Inferior parietal cortex (tissue), 1 donor: ENCODE measurements around the gene BCL6B.

Experiments used
- DNase-seq: peaks from one replicate; pipeline ENCODE4 v3.0.0-alpha.2; 2016; ENCODE audit errors: extremely low spot score

BCL6B gene

DNA sequence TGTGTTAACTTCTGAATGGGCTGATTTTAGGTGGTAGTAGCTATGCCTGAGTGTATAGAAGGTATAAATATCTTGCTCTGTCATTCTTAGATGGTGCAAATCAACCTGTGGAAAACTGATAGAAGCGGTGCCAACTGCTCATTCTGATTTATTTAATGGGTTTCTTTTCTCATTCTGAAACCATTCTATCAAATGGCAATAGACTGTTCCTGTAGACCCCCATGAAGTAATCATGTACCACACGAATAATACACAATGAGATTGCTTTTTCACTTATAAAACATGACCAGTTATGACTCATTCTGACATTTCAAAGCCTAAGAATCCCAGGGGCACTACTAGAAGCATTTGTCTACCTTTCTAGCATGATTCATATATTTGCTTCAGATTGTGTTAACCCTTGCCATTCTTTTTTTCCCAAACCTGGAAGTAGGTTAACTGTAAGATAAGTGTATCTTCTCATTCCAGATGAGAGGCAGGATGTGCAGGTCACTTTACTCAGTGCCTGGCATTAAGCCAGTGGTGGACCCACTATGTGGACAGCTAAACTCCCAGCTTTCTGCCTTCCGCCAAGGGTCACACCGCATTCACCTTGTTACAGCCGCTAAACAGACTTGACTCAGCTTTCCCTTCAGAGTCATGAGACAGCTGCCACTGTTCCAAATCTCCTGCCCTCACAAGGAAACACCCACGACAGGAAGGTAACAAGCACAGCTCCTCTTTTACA is 37.5 kb downstream of the BCL6B start:
- DNase-seq, result no peak

DNA sequence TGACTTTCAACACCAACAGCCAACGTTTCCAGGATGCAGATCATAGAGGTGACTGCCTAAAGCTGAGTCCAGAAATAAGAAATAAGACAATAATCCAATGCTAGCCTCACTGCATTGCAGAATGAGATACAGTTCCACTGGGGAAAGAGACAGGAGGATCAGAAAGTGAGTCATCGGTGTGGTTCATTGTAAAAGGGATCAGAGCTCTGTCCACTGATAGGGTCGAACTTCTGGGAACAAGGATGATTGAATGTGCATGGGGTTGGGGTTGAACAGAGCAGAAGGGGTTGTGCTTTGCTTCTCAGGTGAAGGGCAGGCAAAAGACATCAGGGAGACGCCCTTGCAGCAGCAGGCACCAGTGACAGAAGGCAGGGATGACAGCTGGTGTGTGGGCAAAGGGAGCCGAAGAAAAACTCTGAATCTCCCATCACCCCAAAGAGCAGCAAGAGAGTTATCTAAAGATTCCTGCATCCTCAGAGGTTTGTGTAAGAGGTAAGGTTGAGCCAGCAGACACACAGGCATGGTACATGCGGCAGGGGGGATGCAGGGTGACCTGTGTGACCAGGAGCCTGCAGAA is 40.8 kb downstream of the BCL6B start:
- DNase-seq, result peak; percentile 40

GRCh38 chr17:7064261-7064660 is 41.4 kb downstream of the BCL6B start:
- no peak for DNase-seq

DNA sequence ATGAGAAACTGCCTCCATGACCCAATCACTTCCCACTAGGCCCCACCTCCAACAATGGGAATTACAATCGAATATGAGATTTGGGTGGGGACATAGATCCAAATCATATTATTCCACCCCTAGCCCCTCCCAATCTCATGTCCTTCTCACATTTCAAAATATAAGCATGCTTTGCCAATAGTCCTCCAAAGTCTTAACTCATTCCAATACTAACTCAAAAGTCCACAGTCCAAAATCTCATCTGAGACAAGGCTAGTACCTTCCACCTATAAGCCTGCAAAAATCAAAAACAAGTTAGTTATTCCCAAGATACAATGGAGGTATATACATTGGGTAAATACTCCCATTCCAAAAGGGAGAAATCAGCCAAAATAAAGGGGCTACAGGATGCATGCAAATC is 44.3 kb downstream of the BCL6B start:
- DNase-seq, result no peak

DNA sequence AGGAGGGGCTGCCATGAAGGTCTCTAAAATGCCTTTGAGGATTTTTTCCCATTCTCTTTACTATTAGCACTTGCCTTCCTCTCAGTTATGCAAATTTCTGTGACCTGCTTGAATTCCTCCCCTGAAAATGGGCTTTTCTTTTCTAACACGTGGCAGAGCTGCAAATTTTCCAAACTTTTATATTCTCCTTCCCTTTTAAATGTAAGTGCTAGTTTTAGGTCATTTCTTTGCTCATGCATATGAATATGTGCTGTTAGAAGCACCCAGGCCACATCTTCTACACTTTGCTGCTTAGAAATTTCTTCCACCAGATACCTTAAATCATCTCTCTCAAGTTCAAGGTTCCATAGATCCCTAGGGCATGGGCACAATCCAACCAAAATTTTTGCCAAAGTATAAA is 45.4 kb downstream of the BCL6B start:
- DNase-seq, result no peak

DNA sequence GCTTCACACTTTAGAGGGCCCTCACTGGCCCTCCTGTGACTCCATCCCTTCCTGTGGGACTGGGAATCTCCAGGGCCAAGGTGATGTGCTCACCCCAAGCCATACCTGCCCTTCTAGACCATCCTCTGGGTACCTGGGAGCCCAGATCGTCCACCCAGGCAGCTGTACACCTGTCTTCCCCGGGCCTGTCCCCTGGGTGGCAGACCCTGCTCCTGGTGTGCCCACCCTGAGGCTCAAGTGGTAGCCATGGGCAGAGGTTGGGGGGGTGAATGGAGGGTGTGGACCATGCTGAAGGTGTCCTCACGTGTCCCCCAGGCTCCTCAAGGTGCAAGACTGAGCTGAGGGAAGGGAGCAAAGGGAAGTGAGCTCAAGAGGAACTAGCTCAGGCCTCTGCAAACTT is 47.9 kb downstream of the BCL6B start:
- DNase-seq, result no peak

- no peak for DNase-seq
These were observed 49.6 kb downstream of the BCL6B start for GRCh38 chr17:7072406-7072805.

DNA sequence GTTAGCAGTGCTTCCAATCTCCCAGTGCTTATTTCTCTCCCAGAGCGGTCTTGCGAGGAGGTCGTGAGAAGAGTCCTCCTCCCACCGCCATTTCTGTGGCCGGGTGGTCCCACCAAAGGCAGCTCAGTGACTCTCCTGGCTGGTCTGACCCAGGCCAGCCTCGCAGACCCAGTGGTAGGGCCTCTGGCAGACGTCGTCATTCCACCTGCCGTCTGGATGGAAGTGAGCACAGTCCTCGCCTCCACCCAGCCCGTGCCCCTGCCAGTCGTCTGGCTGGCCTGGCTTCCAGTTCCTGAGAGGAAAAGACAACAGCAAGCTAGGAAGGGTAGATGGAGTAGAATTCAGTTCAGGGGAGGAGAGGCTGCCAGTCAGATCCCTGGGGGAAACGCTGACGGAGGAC is 52.1 kb downstream of the BCL6B start:
- DNase-seq, result no peak

- DNase-seq, result no peak
These were observed 55.2 kb downstream of the BCL6B start for GRCh38 chr17:7077911-7078546.

DNA sequence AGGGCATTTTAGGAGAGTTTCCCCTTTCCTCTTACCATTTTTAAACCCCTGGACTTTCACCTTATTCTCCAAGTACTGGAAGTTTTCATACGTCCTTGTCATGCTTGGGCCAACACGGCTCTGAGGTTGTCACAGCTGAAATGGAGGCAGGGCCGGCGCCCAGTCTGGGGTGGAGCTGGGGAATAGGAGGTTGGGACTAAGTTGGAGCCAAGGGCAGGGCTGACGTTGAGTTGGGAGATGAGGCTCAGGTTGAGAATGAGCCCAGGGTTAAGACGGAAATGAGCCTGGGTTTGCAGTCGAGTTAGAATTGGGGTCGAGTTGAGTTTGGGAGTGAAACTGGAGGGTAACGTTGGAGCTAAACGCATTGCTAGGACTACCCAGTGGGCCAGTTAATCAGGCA is 55.9 kb downstream of the BCL6B start:
- no peak for DNase-seq
